Measurements from ENCODE around the gene FADS3. TPM values are rescaled to one million over a fixed set of nuclear protein-coding genes. Genes with fewer than 3 reads are reported as not detected.

FADS3 gene
- total and polyA plus RNA-seq, 2 donors (not counting 1 experiment from before 2014, with no cell fraction given): 225 to 256 TPM

DNA sequence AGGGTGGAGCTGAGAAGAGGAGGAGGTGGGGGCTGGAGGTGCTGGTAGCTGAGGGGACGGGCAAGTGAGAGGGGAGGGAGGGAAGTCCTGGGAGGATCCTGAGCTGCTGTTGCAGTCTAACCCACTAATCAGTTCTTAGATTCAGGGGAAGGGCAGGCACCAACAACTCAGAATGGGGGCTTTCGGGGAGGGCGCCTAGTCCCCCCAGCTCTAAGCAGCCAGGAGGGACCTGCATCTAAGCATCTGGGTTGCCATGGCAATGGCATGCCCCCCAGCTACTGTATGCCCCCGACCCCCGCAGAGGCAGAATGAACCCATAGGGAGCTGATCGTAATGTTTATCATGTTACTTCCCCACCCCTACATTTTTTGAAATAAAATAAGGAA lies 24.4 kb downstream of the FADS3 start:
- Mint-ChIP-seq H3K4me1 (peaks cover 7% of the 10 kb centered on the region), H3K27ac (no peak overlapping the region), H3K9me3 (ENCODE audit: insufficient read depth) (no peaks in the 10 kb centered on the region), H3K4me3 (no peak overlapping the region), H3K27me3 (no peaks in the 10 kb centered on the region)
- H3K9me3 ChIP-seq (ENCODE audit: control extremely low read depth in 1 of 3, control insufficient read depth in 2 of 3, insufficient read depth in 1 of 3, low read length in 2 of 3): no peaks in the 10 kb centered on the region
- no peak overlapping the region for H2AFZ ChIP-seq (ENCODE audit: insufficient read depth, low read depth, low read length, poor library complexity, severe bottlenecking)
- 97% methylated on average over 3 of the region's 6 CpGs for WGBS (ENCODE audit: insufficient coverage)
- ATAC-seq (ENCODE audit: low read depth) (no peak), DNase-seq (no peak)
- TF ChIP-seq, protein P1, sequence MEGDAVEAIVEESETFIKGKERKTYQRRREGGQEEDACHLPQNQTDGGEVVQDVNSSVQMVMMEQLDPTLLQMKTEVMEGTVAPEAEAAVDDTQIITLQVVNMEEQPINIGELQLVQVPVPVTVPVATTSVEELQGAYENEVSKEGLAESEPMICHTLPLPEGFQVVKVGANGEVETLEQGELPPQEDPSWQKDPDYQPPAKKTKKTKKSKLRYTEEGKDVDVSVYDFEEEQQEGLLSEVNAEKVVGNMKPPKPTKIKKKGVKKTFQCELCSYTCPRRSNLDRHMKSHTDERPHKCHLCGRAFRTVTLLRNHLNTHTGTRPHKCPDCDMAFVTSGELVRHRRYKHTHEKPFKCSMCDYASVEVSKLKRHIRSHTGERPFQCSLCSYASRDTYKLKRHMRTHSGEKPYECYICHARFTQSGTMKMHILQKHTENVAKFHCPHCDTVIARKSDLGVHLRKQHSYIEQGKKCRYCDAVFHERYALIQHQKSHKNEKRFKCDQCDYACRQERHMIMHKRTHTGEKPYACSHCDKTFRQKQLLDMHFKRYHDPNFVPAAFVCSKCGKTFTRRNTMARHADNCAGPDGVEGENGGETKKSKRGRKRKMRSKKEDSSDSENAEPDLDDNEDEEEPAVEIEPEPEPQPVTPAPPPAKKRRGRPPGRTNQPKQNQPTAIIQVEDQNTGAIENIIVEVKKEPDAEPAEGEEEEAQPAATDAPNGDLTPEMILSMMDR (IDR thresholded peaks at IDR 0.05): no peak
- TF ChIP-seq EZH2 (IDR thresholded peaks at IDR 0.05; ENCODE audit: borderline replicate concordance, insufficient read depth, low read depth, low read length, poor library complexity, severe bottlenecking): no peak
- no peaks in the 10 kb centered on the region for H3K79me2 ChIP-seq (ENCODE audit: control insufficient read depth, insufficient read depth, low read length)
- H3K27ac ChIP-seq (ENCODE audit: low read length in 2 of 2): no peak overlapping the region
- ChIA-PET POLR2A (no interaction called here), CTCF (interaction anchor here (0.8 to 17.9 kb wide), 5 partner anchors 32 to 241 kb away, joined by 3 to 307 read pairs (median 6); no protein-coding TSS in a partner anchor)
- H3K27me3 ChIP-seq (replicated peaks in 1 of 4; ENCODE audit: control extremely low read depth in 1 of 4, control insufficient read depth in 3 of 4, insufficient read depth in 4 of 4, low read length in 3 of 4): peaks cover 0 to 4% (median 0%) of the 10 kb centered on the region in 4 experiments
- H3K4me1 ChIP-seq (ENCODE audit: control insufficient read depth in 2 of 2, insufficient read depth in 2 of 2, low read length in 2 of 2): peaks cover 9 to 12% of the 10 kb centered on the region in 2 donors
- H4K20me1 ChIP-seq (ENCODE audit: control insufficient read depth, insufficient read depth, low read length, poor library complexity, severe bottlenecking): no peaks in the 10 kb centered on the region
- intact Hi-C loops (cut with micrococcal nuclease): no loop called here
- H3K4me2 ChIP-seq (replicated peaks; ENCODE audit: low read depth, low read length, poor library complexity, severe bottlenecking): no peak overlapping the region
- H3K36me3 ChIP-seq (replicated peaks in 1 of 2; ENCODE audit: control extremely low read depth in 1 of 2, control insufficient read depth in 1 of 2, extremely low read depth in 1 of 2, insufficient read depth in 2 of 2, low read length in 1 of 2): no peaks in the 10 kb centered on the region
- H3K4me3 ChIP-seq (ENCODE audit: control extremely low read depth in 1 of 5, extremely low read depth in 1 of 5, insufficient read depth in 1 of 5, low read depth in 2 of 5, low read length in 4 of 5): no peak overlapping the region
- H3K9ac ChIP-seq (ENCODE audit: low read length): no peak overlapping the region

DNA sequence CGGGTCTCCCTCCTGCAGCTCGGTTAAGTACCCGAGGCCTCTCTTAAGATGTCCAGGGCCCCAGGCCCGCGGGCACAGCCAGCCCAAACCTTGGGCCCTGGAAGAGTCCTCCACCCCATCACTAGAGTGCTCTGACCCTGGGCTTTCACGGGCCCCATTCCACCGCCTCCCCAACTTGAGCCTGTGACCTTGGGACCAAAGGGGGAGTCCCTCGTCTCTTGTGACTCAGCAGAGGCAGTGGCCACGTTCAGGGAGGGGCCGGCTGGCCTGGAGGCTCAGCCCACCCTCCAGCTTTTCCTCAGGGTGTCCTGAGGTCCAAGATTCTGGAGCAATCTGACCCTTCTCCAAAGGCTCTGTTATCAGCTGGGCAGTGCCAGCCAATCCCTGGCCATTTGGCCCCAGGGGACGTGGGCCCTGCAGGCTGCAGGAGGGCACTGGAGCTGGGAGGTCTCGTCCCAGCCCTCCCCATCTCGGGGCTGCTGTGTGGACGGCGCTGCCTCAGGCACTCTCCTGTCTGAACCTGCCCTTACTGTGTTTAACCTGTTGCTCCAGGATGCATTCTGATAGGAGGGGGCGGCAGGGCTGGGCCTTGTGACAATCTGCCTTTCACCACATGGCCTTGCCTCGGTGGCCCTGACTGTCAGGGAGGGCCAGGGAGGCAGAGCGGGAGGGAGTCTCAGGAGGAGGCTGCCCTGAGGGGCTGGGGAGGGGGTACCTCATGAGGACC lies 25.0 kb downstream of the FADS3 start:
- intact Hi-C loops (cut with micrococcal nuclease): no loop called here
- Histone ChIP-seq H3K36me3 (replicated peaks in 1 of 2; ENCODE audit: control extremely low read depth in 1 of 2, control insufficient read depth in 1 of 2, extremely low read depth in 1 of 2, insufficient read depth in 2 of 2, low read length in 1 of 2) (no peaks in the 10 kb centered on the region), H3K27ac (ENCODE audit: low read length in 2 of 2) (no peak overlapping the region), H3K4me1 (ENCODE audit: control insufficient read depth in 2 of 2, insufficient read depth in 2 of 2, low read length in 2 of 2) (peaks cover 7 to 9% of the 10 kb centered on the region in 2 donors), H3K27me3 (replicated peaks in 1 of 4; ENCODE audit: control extremely low read depth in 1 of 4, control insufficient read depth in 3 of 4, insufficient read depth in 4 of 4, low read length in 3 of 4) (peaks cover 0 to 4% (median 0%) of the 10 kb centered on the region in 4 experiments), H3K79me2 (ENCODE audit: control insufficient read depth, insufficient read depth, low read length) (no peaks in the 10 kb centered on the region), H3K4me2 (replicated peaks; ENCODE audit: low read depth, low read length, poor library complexity, severe bottlenecking) (no peak overlapping the region), H3K4me3 (ENCODE audit: control extremely low read depth in 1 of 5, extremely low read depth in 1 of 5, insufficient read depth in 1 of 5, low read depth in 2 of 5, low read length in 4 of 5) (no peak overlapping the region), H3K9ac (ENCODE audit: low read length) (no peak overlapping the region), H4K20me1 (ENCODE audit: control insufficient read depth, insufficient read depth, low read length, poor library complexity, severe bottlenecking) (no peaks in the 10 kb centered on the region), H3K9me3 (ENCODE audit: control extremely low read depth in 1 of 3, control insufficient read depth in 2 of 3, insufficient read depth in 1 of 3, low read length in 2 of 3) (no peaks in the 10 kb centered on the region), H2AFZ (ENCODE audit: insufficient read depth, low read depth, low read length, poor library complexity, severe bottlenecking) (no peak overlapping the region)
- ChIA-PET POLR2A (no interaction called here), CTCF (interaction anchor here (1.2 to 17.9 kb wide), 4 partner anchors 33 to 242 kb away, joined by 5 to 307 read pairs (median 6); no protein-coding TSS in a partner anchor)
- TF ChIP-seq, protein P1 (IDR thresholded peaks at IDR 0.05): no peak
- TF ChIP-seq EZH2 (IDR thresholded peaks at IDR 0.05; ENCODE audit: borderline replicate concordance, insufficient read depth, low read depth, low read length, poor library complexity, severe bottlenecking): no peak
- no peaks in the 10 kb centered on the region for H3K27me3 Mint-ChIP-seq
- no peak for ATAC-seq (ENCODE audit: low read depth)
- no peak overlapping the region for H3K4me3 Mint-ChIP-seq
- no peak overlapping the region for H3K27ac Mint-ChIP-seq
- no peak for DNase-seq
- H3K4me1 Mint-ChIP-seq: peaks cover 5% of the 10 kb centered on the region
- whole genome bisulfite sequencing (ENCODE audit: insufficient coverage): 88% methylated on average over 18 of the region's 18 CpGs
- H3K9me3 Mint-ChIP-seq (ENCODE audit: insufficient read depth): no peaks in the 10 kb centered on the region
